8988T (cell line): ENCODE measurements around the gene CPNE2.
"Not testable (repeated sequence)": the region's sequence is repeated elsewhere in the genome, so short reads cannot be mapped to it uniquely, and the experiment has no call there.

Experiments used
- DNase-seq: peaks from one replicate; pipeline ENCODE4 v3.0.0; 2011

Gene CPNE2

DNA sequence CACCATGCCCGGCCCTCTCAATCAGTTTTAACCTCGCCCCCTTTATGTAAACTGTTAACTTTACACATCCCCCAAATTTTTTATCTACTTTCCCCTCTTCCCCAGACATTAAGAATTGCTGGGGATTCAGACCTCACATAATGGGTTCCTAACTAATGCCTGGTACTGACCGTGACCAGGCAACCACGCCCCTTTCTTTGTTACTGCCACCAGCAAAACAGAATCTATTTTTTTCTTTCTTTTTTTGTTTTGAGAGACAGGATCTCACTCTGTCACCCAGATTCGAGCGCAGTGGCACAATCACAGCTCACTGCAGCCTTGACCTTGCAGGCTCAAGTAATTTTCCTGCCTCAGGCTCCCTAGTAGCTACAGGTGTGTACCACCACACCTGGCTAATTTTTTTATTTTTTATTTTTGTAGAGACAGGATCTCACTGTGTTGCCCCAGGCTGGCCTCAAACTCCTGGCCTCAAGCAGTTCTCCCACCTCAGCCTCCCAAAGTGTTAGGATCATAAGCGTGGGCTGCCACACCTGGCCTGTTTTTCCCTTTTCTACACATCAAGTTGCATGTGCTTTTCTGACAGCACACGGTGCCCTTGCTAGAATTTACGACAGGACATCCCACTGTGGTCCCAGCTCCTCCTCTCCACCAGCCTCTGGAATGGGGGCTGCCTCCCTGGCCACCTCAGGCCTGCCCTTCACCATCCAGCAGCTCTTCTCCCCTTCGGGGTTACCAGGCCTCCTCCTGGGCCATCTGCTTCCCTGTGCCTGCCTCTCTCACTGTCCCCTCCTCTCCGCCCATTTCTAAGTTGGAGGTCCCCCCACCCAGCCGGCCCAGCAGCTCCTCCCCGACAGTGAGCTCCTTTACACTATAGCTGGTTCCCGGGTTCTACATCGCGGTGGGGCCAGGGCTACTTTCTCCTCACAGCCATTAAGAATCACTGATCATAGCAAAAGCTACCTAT lies 10.8 kb downstream of the CPNE2 start:
- DNase-seq, result no peak

DNA sequence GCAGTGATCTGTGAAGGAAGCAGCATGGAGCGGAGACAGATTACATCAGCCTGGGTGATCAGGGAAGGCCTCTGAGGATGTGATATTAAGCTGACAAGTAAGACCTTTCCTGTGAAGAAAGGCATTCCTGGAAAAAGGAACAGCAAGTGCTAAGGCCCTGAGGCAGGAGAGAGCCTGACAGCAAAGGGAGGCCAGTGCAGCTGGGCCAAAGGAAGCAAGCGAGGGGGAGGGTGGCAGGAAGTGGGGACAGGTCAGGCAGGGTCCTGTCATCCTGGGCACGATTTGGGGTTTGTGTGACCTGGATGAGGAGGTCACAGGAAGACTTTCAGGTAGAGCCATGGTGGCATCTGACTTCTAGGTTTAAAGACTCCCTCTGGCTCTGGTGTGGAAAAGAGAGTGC lies 12.3 kb downstream of the CPNE2 start:
- no peak for DNase-seq

DNA sequence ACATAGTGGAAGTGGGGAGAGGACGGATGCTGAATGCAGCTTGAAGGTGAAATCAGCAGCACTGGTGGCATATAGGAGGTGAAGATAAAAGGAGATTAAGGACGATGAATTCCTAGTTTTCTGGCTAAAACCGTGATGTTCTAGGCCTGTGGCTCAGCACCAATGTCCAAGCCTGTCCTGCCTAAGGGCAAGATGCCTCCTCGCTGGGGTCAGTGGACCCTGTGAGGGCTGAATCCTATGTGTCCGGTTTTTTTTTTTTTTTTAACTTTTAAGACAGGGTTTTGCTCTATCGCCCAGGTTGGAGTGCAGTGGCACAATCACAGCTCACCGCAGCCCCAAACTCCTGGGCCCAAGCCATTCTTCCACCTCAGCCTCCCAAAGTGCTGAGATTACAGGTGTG lies 12.8 kb downstream of the CPNE2 start:
- DNase-seq, result no peak

DNA sequence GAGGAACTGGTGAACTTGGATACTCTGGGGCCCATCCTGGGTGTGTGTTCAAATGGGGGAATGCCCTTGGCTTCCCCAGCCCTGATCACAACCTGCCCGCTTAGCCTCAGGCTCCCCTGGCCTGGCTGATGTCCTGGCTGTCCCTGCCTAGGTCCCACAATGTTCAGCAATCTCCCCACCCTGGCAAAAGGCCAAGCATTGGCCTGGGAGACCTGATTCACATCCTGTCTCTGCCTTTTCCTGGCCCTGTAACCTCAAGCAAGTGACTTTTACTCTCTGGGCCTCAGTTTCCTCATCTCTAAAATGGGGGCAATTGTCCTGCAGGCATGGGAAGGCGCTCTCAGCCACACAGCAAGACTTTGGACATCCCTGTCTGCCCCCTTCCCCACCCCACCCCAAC lies 14.4 kb downstream of the CPNE2 start:
- DNase-seq, result no peak

DNA sequence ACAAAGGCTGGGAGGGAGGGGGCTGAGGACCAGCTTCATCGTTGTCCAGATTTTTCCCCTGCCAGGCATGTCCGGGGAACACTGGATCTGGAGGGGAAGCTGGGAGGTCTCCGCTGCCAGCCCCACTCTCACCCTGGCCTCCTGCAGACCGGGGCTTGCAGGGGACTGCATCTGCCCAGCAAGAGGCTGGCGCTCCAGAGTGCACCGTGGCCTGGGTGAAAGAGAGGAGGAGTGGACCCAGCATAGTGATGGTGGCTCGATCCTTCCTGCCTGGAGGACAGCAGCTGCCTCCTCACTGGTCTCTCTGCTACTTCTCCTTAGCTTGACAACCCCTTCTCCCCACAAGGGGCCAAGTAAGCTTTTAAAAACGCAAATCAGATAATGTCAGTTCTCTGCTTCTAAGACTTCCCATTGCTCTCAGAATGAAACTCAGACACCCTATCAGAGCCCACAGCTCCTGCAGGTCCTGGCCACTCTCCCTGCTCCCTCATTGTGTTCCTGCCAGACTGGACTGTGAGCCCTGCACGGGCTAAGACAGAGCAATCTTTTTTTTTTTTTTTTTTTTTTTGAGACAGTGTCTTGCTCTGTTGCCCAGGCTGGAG lies 15.0 kb downstream of the CPNE2 start:
- no peak for DNase-seq

DNA sequence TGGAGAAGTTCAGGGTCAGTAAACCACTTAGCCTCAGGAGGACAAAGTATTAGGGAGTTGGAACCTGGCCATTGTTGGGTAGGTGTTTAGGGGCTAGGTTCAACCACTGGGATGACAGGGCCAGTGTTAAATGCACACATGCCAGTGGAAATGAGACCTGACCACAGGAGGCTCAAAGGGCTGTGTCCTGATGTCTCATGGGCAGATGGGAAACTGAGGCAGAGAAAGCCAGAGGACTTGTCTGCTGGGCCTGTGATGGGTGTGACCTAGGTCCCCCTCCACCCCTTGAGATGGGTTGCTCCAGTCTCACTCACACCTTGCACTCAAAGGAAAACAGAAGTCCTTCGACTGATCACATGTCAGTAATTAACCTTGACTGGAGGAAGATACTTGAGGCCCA lies 16.0 kb downstream of the CPNE2 start:
- no peak for DNase-seq

DNA sequence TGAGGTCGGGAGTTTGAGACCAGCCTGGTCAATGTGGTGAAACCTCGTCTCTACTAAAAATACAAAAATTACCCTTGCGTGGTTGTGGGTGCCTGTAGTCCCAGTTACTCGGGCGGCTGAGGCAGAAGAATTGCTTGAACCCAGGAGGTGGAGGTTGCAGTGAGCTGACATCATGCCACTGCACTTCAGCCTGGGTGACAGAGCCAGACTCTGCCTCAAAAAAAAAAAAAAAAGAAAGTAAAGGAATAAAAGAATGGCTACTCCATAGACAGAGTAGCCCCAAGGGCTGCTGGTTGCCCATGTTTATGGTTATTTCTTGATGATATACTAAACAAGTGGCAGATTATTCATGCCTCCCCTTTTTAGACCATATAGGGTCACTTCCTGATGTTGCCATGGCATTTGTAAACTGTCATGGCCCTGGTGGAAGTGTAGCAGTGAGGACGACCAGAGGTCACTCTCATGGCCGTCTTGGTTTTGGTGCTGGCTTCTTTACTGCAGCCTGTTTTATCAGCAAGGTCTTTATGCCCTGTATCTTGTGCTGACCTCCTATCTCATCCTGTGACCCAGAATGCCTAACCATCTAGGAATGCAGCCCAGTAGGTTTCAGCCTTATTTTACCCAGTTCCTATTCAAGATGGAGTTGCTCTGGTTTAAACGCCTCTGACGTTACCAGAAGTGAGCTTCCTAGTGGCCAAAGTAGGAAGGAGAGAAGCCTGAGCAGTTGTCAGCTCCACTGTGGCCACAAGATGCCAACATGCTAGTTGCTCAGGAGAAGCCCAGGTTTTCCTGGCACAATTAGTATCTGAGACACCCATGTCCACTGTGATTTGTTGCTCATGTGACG lies 17.1 kb downstream of the CPNE2 start:
- not testable (repeated sequence) for DNase-seq

DNA sequence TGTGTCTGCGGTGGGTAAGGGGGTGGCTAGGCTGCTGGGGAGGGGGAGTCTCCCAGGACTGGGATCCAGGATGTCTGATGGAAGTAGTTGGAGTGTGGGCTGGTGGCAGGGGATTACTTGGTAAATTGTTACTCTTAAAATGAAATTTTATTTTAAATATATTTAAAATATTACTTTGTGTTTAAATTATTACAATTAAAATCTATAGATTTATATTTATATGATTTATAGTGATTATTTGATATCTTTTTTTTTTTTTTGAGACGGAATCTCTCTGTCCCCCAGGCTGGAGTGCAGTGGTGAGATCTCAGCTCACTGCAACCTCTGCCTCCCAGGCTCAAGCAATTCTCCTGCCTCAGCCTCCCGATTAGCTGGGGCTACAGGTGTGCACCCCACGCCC lies 18.6 kb downstream of the CPNE2 start:
- DNase-seq, result no peak

DNA sequence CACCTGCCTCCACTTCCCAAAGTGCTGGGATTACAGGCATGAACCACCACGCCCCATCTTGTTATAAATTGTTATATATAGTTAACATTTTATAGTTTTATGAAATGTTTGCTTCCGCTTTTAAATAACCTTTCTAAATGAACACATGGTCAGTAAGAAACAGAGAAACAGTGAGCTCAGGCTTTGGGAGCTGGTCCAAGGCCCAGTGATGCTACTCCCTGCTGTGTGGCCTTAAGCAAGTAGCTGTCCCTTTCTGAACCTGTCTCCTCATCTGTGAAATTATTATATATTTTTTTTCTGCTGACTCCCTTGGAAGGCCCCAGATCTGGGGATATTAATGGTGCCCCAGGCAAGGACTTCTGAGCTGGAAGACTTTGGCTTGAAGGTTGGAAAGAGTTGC lies 19.0 kb downstream of the CPNE2 start:
- DNase-seq, result no peak

DNA sequence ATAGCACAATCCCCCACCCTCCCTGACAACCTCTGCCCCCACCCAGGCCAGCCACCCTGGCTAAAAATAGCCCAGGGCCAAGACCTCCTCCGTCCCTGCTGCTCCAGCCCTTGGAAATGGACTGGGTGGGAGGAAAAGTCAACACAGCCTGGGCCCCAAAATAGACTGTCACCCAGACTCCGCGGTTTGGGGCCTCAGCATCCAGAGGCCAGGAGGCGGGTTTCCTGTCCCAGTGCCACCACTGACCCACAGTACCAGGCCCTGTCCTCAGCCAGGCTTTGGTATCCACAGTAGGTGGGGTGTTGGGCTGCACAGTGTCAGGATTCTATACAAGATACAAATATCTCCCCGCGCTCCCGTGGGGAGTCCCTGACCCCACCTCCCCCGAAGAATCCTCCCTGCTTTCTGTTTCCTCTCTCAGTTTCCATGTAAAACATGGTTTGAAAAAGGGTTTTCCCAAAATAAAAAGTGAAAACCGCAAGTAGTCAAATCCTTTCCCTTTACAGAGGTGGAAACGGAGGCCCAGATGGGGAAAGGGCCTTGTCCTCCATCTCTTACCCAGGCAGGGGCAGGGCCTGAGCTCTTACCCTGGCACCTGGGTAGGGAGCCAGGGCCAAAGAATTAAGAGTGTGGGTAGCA lies 20.1 kb downstream of the CPNE2 start:
- DNase-seq, result no peak

DNA sequence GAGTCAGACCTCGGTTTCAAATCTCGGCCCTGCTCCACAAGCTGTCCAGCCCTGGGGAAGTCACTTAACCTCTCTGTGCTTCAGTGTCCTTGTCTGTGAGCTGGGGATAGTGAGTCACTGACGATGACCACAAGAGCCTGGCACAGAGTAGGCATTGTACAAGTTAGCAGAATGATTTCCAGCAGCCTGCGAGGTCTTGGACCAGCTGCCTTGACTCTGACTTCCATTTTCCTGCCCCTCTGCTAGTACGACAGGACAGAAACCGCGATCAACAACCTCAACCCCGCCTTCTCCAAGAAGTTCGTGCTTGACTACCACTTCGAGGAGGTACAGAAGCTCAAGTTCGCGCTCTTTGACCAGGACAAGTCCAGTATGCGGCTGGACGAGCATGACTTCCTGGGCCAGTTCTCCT lies 20.7 kb downstream of the CPNE2 start:
- no peak for DNase-seq

DNA sequence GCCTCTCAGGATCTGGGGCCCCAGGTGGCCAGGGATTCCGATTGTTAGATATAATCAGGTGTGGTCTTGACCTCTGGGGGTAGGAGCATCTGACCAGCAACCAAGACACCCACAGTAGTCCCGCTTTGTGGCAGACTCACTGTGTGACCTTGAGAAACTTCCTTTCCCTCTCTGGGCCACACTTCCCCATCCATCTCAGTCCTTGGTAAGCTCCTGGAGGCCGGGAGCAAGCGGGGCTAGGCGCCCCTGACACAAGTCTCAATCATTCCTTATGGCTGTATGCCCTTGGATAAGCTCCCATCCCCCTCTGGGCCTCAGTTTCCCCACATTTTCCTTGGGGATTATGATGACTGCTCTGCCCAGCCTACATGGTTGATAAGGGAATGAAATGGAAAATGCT lies 21.3 kb downstream of the CPNE2 start:
- no peak for DNase-seq

DNA sequence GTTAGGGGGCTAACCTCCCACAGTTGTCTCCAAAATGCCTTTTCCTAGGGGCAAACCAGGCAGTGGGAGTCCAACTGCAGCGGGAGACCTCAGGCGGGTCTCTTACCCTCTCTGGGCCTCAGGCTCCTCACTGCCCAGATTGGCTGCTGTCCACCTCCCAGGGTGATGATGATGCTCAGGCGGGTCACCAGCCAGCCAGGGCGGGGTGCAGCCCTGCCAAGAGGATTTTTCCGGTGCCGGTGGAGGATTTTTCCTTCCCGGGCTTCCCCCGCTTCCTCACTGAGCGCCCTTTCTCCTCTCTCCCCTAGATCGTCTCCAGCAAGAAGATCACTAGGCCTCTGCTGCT lies 22.8 kb downstream of the CPNE2 start:
- no peak for DNase-seq

DNA sequence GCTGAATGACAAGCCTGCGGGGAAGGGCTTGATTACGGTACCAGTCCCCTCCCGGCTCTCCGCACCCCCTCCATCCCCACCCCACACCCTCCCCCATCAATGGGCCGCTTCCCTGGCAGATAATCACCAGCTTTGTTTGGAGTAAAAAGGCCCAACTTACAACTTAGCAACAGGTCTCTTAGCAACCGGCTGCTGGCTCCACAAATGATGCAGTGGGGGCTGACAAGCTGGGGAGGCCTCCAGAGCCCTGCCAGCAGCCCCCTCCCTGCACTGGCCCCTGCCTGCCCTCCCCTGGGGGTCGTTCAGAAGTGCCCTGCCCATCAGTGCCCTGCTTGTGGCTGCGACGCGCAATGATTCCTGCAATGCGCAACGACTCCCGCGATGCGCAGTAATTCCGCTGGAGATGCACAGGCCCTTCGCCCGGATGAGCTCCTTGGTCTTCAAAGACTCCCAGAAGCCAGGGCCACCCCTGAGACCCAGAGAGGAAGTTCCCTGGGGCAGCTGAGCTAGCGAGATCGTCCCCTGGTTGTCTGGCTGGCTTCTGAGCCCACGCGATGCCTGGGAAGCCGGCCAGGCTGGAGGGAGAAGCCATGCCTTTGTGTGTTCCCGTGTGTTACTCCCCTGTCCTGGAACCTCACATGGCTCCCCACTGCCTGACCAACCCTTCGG lies 23.3 kb downstream of the CPNE2 start:
- DNase-seq, result no peak

DNA sequence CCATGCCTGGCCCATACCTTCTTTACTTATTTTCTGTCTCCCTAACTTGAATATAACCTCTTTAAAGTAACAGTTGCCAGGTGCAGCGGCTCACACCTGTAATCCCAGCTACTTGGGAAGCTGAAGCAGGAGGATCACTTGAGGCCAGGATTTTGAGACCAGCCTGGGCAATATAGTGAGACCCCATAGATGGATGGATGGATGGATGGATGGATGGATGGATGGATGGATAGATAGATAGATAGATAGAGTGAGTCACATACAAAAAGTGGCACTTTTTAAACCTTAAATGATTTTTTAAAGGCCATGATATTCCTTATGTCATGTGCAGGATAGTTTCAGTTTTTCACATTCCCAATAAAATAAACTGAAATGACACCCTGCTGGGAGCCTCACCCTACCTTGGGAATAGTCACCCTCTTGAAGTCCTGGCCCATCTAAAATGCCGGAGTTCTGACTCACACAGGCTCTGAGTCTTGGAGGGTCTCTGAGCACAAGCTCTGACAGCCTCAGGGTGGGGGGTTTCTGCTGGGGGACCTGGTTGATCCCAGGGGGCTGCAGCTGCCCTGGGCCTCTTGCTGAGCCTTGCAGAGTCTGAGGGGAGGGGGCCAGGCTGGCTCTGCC lies 26.2 kb downstream of the CPNE2 start:
- DNase-seq, result no peak

DNA sequence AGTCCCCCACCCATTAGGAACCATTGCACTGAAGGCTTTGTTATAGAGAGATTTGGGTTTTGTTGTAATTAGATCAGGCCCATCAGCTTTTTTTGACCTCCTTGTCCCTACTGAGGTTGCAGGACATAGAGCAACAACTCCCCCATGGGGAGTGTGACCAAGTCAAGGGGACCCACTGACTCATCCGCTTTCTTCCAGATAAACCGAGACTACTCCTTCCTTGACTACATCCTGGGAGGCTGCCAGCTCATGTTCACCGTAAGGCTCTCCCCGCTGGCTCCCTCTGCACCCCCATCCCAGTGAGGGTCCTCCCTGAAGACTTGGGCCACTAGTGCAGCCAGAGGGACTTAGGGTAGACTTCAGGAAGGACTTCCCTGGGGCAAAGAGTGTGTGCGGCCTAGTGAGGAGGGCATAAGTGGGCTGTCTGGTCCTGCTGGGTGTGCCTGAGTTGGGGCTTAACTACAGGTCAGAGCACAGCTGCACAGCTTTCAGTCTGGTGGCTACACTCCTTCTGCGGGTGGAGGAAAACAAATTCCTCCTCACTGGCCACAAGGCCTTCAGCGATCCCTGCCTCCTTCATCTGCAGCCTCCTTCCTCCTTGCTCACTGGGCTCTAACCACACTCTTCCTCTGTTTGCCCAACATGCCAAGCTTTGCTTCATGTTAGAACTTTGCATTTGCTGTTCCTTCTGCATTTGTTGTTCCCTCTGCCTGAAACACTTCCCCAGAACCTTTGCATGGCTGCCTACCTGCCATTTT lies 31.0 kb downstream of the CPNE2 start:
- no peak for DNase-seq

DNA sequence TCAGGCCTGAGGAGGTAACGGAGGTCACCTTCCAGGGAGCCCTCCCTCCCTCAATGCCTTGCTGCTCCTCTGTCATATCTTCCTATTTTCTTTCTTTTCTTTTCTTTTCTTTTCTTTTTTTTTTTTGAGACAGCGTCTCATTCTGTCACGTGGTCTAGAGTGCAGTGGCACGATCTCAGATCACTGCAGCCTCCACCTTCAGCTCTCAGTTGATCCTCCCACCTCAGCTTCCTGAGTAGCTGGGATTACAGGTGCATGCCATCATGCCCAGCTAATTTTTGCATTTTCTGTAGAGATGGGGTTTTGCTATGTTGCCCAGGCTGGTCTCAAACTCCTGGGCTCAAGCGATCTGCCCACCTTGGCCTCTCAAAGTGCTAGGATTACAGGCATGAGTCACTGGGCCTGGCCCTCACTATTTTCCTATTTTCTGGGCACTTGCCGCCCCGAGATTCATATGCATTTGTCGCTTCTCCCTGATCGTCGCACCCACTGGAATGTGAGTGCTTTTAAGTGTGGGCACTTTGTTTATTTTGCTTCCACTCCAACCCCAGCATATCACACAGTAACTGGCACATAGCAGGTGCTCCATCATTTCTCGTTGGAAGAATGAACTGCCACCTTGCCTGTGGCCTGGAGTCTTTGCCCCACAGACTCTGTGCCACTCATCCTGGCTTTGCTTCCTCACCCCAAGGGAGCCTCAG lies 31.7 kb downstream of the CPNE2 start:
- no peak for DNase-seq

DNA sequence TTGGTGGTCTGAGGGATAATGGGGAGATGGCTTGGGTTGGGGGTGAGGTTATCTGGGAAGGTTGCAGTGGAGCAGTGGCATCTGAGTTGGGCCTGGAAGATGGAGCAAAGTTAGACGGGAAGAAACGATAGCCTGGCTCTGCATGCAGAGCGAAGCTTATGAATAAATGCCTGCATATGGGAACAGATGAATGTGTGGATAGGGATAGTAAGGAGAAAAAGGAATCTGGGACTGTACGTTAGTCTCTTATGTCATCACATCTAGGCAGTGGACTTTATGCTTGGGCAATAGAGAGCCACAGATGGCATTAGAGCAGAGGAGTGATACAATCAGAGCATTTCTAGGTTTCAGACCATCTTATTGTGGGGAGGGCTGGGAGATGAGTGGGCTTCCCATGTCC lies 33.0 kb downstream of the CPNE2 start:
- no peak for DNase-seq

DNA sequence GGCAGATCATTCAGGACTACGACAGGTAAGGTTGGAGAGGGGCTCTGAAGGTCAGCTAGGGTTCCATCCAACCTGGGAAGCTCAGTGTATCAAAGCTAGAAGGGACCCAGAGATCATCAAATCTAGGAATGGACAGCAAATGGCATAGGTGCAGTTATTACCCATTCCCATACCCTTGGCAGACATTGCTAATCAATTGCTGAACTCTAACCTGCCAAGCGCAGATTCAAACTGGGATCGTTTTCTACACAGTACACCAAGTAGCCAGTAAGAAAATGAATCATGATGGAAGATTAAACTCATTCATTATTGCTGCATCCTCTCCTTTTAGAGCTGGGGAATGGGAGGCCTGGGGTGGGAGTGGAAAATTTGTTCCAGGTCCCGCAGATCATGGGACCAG lies 33.6 kb downstream of the CPNE2 start:
- no peak for DNase-seq

DNA sequence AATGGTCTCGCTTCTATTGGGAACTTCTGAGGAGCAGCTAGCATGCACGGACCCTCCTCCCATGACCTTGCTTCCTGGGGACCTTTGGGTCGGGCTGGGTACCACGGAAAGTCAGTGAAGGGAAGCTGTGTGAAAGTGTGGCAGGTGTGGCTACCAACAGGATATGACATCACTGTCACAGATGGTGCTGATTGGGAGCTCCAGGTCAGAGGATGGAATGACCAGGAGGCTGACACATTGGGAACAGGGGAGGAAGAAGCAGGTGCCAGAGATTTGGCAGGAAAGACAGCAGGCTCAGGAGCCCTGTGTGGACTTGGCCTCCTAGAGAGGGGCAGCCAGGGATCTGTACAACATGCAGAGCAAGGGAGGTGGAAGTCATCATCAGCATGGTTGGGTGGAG lies 34.0 kb downstream of the CPNE2 start:
- DNase-seq, result no peak
